Measurements from ENCODE around the gene EHMT1. TPM values are rescaled to one million over a fixed set of nuclear protein-coding genes. Genes with fewer than 3 reads are reported as not detected.

Gene EHMT1
- total RNA-seq, 5 donors from 2014 or later (not counting 1 experiment from before 2014, with no cell fraction given) = 113 to 124 (median 121) TPM

GRCh38 chr9:137702615-137703379 is 84.0 kb downstream of the EHMT1 start:
- H3K27me3 Mint-ChIP-seq = no peaks in the 10 kb centered on the region
- DNase-seq (no peak), ATAC-seq (replicated peaks in 1 of 4) (no peak)
- H3K36me3 Mint-ChIP-seq = peaks cover 24% of the 10 kb centered on the region
- ChIA-PET POLR2A (no interaction called here), CTCF (no interaction called here)
- Histone ChIP-seq H3K4me1 (ENCODE audit: control insufficient read depth in 1 of 2, extremely low read depth in 1 of 2, insufficient read depth in 2 of 2, low read length in 2 of 2) (peaks cover 18 to 32% of the 10 kb centered on the region in 2 experiments), H3K27ac (ENCODE audit: low read length) (no peak overlapping the region), H3K36me3 (ENCODE audit: control insufficient read depth in 2 of 2, extremely low read depth in 1 of 2, insufficient read depth in 1 of 2, low read length in 1 of 2) (no peaks in the 10 kb centered on the region), H3K27me3 (replicated peaks in 1 of 2; ENCODE audit: control insufficient read depth in 2 of 2, extremely low read depth in 1 of 2, insufficient read depth in 2 of 2, low read length in 1 of 2) (no peaks in the 10 kb centered on the region), H3K4me3 (ENCODE audit: control insufficient read depth in 1 of 2, extremely low read depth in 1 of 2, low read length in 1 of 2) (peak overlapping the region in 1 of 2 donors; percentile 0), H3K9me3 (no peaks in the 10 kb centered on the region)
- no peak overlapping the region for H3K4me3 Mint-ChIP-seq
- WGBS (ENCODE audit: insufficient coverage) = 88% methylated on average over 4 of the region's 7 CpGs
- H3K27ac Mint-ChIP-seq = no peak overlapping the region
- peaks cover 7 to 10% (median 8%) of the 10 kb centered on the region in 3 donors for H3K9me3 Mint-ChIP-seq
- peaks cover 43 to 61% (median 59%) of the 10 kb centered on the region in 3 donors for H3K4me1 Mint-ChIP-seq

- peaks cover 24 to 38% of the 10 kb centered on the region in 2 experiments for H3K4me1 ChIP-seq (ENCODE audit: control insufficient read depth in 1 of 2, extremely low read depth in 1 of 2, insufficient read depth in 2 of 2, low read length in 2 of 2)
- H3K9me3 ChIP-seq = no peaks in the 10 kb centered on the region
- peaks cover 0 to 3% of the 10 kb centered on the region in 2 donors for H3K36me3 ChIP-seq (ENCODE audit: control insufficient read depth in 2 of 2, extremely low read depth in 1 of 2, insufficient read depth in 1 of 2, low read length in 1 of 2)
- H3K27ac Mint-ChIP-seq = peak overlapping the region in 1 of 2 donors; percentile 58
- ATAC-seq (replicated peaks in 1 of 4) = no peak
- H3K4me1 Mint-ChIP-seq = peaks cover 49 to 64% (median 62%) of the 10 kb centered on the region in 3 donors
- peaks cover 24% of the 10 kb centered on the region for H3K36me3 Mint-ChIP-seq
- H3K27ac ChIP-seq (ENCODE audit: low read length) = no peak overlapping the region
- ChIA-PET POLR2A (no interaction called here), CTCF (no interaction called here)
- no peak overlapping the region for H3K4me3 ChIP-seq (ENCODE audit: control insufficient read depth in 1 of 2, extremely low read depth in 1 of 2, low read length in 1 of 2)
- peaks cover 7 to 10% (median 8%) of the 10 kb centered on the region in 3 donors for H3K9me3 Mint-ChIP-seq
- no peaks in the 10 kb centered on the region for H3K27me3 ChIP-seq (replicated peaks in 1 of 2; ENCODE audit: control insufficient read depth in 2 of 2, extremely low read depth in 1 of 2, insufficient read depth in 2 of 2, low read length in 1 of 2)
- H3K27me3 Mint-ChIP-seq = no peaks in the 10 kb centered on the region
- WGBS (ENCODE audit: insufficient coverage) = 75% methylated on average over 2 of the region's 6 CpGs
- H3K4me3 Mint-ChIP-seq = peak overlapping the region in 1 of 3 donors; percentile 18
- DNase-seq = no peak
Observed at GRCh38 chr9:137703842-137704508, 85.2 kb downstream of the EHMT1 start.

GRCh38 chr9:137705443-137705863 is 86.6 kb downstream of the EHMT1 start:
- Histone ChIP-seq H3K9me3 (no peaks in the 10 kb centered on the region), H3K36me3 (ENCODE audit: control insufficient read depth in 2 of 2, extremely low read depth in 1 of 2, insufficient read depth in 1 of 2, low read length in 1 of 2) (peaks cover 0 to 4% of the 10 kb centered on the region in 2 donors), H3K27ac (ENCODE audit: low read length) (peak overlapping the region; percentile 6), H3K4me1 (ENCODE audit: control insufficient read depth in 1 of 2, extremely low read depth in 1 of 2, insufficient read depth in 2 of 2, low read length in 2 of 2) (peaks cover 24 to 48% of the 10 kb centered on the region in 2 experiments), H3K27me3 (replicated peaks in 1 of 2; ENCODE audit: control insufficient read depth in 2 of 2, extremely low read depth in 1 of 2, insufficient read depth in 2 of 2, low read length in 1 of 2) (no peaks in the 10 kb centered on the region), H3K4me3 (ENCODE audit: control insufficient read depth in 1 of 2, extremely low read depth in 1 of 2, low read length in 1 of 2) (peak overlapping the region in 1 of 2 donors; percentile 52)
- Mint-ChIP-seq H3K27me3 (no peaks in the 10 kb centered on the region), H3K4me1 (peaks cover 58 to 66% (median 63%) of the 10 kb centered on the region in 3 donors), H3K4me3 (peak overlapping the region; percentile 40 to 74 (median 42)), H3K36me3 (peaks cover 24% of the 10 kb centered on the region), H3K9me3 (peaks cover 7 to 10% (median 8%) of the 10 kb centered on the region in 3 donors), H3K27ac (peak overlapping the region; percentile 77 to 85)
- POLR2A ChIA-PET = interaction anchor here in 1 of 2 donors (0.5 kb wide), 1 partner anchor 9 kb away, joined by 7 read pairs; no protein-coding TSS in a partner anchor
- DNase-seq = peak in 17 of 35 experiments; percentile 12 to 44 (median 28)
- 5% methylated on average over 8 of the region's 8 CpGs for WGBS (ENCODE audit: insufficient coverage)
- ATAC-seq (replicated peaks in 1 of 4) = peak; percentile 67 to 90 (median 84)
- CTCF ChIA-PET = no interaction called here

- Histone ChIP-seq H3K36me3 (ENCODE audit: control insufficient read depth in 2 of 2, extremely low read depth in 1 of 2, insufficient read depth in 1 of 2, low read length in 1 of 2) (peaks cover 0 to 7% of the 10 kb centered on the region in 2 donors), H3K9me3 (no peaks in the 10 kb centered on the region), H3K27ac (ENCODE audit: low read length) (peak overlapping the region; percentile 6), H3K27me3 (replicated peaks in 1 of 2; ENCODE audit: control insufficient read depth in 2 of 2, extremely low read depth in 1 of 2, insufficient read depth in 2 of 2, low read length in 1 of 2) (no peaks in the 10 kb centered on the region), H3K4me1 (ENCODE audit: control insufficient read depth in 1 of 2, extremely low read depth in 1 of 2, insufficient read depth in 2 of 2, low read length in 2 of 2) (peaks cover 24 to 48% of the 10 kb centered on the region in 2 experiments), H3K4me3 (ENCODE audit: control insufficient read depth in 1 of 2, extremely low read depth in 1 of 2, low read length in 1 of 2) (peak overlapping the region in 1 of 2 donors; percentile 52)
- DNase-seq (no peak), ATAC-seq (replicated peaks in 1 of 4) (peak in 2 of 4 experiments; percentile 9 to 24)
- 71% methylated on average over 3 of the region's 10 CpGs for WGBS (ENCODE audit: insufficient coverage)
- Mint-ChIP-seq H3K4me3 (peak overlapping the region in 2 of 3 donors; percentile 42 to 74), H3K27me3 (no peaks in the 10 kb centered on the region), H3K36me3 (peaks cover 20% of the 10 kb centered on the region), H3K27ac (peak overlapping the region; percentile 61 to 77), H3K4me1 (peaks cover 58 to 62% (median 59%) of the 10 kb centered on the region in 3 donors), H3K9me3 (peaks cover 7 to 10% (median 8%) of the 10 kb centered on the region in 3 donors)
- ChIA-PET POLR2A (no interaction called here), CTCF (no interaction called here)
Observed at GRCh38 chr9:137705906-137706305, 87.1 kb downstream of the EHMT1 start.

GRCh38 chr9:137707361-137707760 is 88.6 kb downstream of the EHMT1 start:
- Mint-ChIP-seq H3K4me1 (peaks cover 71 to 72% (median 71%) of the 10 kb centered on the region in 3 donors), H3K27me3 (no peaks in the 10 kb centered on the region), H3K36me3 (peaks cover 27% of the 10 kb centered on the region), H3K9me3 (peaks cover 7 to 10% (median 8%) of the 10 kb centered on the region in 3 donors), H3K27ac (no peak overlapping the region), H3K4me3 (peak overlapping the region in 1 of 3 donors; percentile 74)
- Histone ChIP-seq H3K4me3 (ENCODE audit: control insufficient read depth in 1 of 2, extremely low read depth in 1 of 2, low read length in 1 of 2) (no peak overlapping the region), H3K4me1 (ENCODE audit: control insufficient read depth in 1 of 2, extremely low read depth in 1 of 2, insufficient read depth in 2 of 2, low read length in 2 of 2) (peaks cover 24 to 60% of the 10 kb centered on the region in 2 experiments), H3K36me3 (ENCODE audit: control insufficient read depth in 2 of 2, extremely low read depth in 1 of 2, insufficient read depth in 1 of 2, low read length in 1 of 2) (peaks cover 5 to 19% of the 10 kb centered on the region in 2 donors), H3K27me3 (replicated peaks in 1 of 2; ENCODE audit: control insufficient read depth in 2 of 2, extremely low read depth in 1 of 2, insufficient read depth in 2 of 2, low read length in 1 of 2) (no peaks in the 10 kb centered on the region), H3K9me3 (no peaks in the 10 kb centered on the region), H3K27ac (ENCODE audit: low read length) (no peak overlapping the region)
- ChIA-PET POLR2A (no interaction called here), CTCF (no interaction called here)
- 100% methylated on average over 3 of the region's 6 CpGs for WGBS (ENCODE audit: insufficient coverage)
- no peak for ATAC-seq (replicated peaks in 1 of 4)
- DNase-seq = no peak

GRCh38 chr9:137708590-137709284 is 89.9 kb downstream of the EHMT1 start:
- peaks cover 23% of the 10 kb centered on the region for H3K36me3 Mint-ChIP-seq
- H3K4me3 ChIP-seq (ENCODE audit: control insufficient read depth in 1 of 2, extremely low read depth in 1 of 2, low read length in 1 of 2) = no peak overlapping the region
- no peak overlapping the region for H3K27ac ChIP-seq (ENCODE audit: low read length)
- ChIA-PET POLR2A (no interaction called here), CTCF (no interaction called here)
- H3K27me3 ChIP-seq (replicated peaks in 1 of 2; ENCODE audit: control insufficient read depth in 2 of 2, extremely low read depth in 1 of 2, insufficient read depth in 2 of 2, low read length in 1 of 2) = no peaks in the 10 kb centered on the region
- WGBS (ENCODE audit: insufficient coverage) = 99% methylated on average over 10 of the region's 11 CpGs
- no peaks in the 10 kb centered on the region for H3K27me3 Mint-ChIP-seq
- peak overlapping the region in 1 of 2 donors; percentile 16 for H3K27ac Mint-ChIP-seq
- H3K4me3 Mint-ChIP-seq = no peak overlapping the region
- peaks cover 70 to 73% (median 73%) of the 10 kb centered on the region in 3 donors for H3K4me1 Mint-ChIP-seq
- no peak for DNase-seq
- H3K36me3 ChIP-seq (ENCODE audit: control insufficient read depth in 2 of 2, extremely low read depth in 1 of 2, insufficient read depth in 1 of 2, low read length in 1 of 2) = peaks cover 5 to 19% of the 10 kb centered on the region in 2 donors
- peaks cover 1 to 4% (median 1%) of the 10 kb centered on the region in 3 donors for H3K9me3 Mint-ChIP-seq
- H3K9me3 ChIP-seq = no peaks in the 10 kb centered on the region
- peaks cover 24 to 60% of the 10 kb centered on the region in 2 experiments for H3K4me1 ChIP-seq (ENCODE audit: control insufficient read depth in 1 of 2, extremely low read depth in 1 of 2, insufficient read depth in 2 of 2, low read length in 2 of 2)
- no peak for ATAC-seq (replicated peaks in 1 of 4)

All from T-cell (primary cell).